ENCODE measurements around the gene KCNQ5. TPM values are rescaled to one million over a fixed set of nuclear protein-coding genes. Genes with fewer than 3 reads are reported as not detected.

The KCNQ5 gene
- total and polyA plus RNA-seq, 2 of the 8 experiments (the other 6 are each of a cell fraction or from before 2014, with no cell fraction given): 0.83 to 1.2 TPM

DNA sequence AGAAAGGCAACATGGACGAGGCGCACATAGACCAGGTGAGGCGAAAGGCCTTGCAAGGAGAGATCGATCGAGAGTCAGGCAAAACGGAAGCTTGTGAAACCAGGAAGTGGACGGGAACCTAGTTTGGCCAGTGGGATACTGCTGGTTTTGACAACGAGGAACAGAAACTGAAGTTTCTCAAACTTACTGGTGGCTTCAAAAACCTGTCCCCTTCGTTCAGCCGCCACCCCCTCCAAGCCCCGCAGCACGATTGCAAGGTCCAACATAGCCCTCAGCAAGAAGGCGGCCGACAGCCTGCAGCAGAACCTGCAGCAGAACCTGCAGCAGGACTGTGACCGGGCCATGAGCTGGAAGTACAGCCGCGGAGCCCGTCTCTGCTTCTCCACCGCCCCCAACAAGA is 365.4 kb downstream of the KCNQ5 start (continued):
- TF ChIP-seq, protein P1, sequence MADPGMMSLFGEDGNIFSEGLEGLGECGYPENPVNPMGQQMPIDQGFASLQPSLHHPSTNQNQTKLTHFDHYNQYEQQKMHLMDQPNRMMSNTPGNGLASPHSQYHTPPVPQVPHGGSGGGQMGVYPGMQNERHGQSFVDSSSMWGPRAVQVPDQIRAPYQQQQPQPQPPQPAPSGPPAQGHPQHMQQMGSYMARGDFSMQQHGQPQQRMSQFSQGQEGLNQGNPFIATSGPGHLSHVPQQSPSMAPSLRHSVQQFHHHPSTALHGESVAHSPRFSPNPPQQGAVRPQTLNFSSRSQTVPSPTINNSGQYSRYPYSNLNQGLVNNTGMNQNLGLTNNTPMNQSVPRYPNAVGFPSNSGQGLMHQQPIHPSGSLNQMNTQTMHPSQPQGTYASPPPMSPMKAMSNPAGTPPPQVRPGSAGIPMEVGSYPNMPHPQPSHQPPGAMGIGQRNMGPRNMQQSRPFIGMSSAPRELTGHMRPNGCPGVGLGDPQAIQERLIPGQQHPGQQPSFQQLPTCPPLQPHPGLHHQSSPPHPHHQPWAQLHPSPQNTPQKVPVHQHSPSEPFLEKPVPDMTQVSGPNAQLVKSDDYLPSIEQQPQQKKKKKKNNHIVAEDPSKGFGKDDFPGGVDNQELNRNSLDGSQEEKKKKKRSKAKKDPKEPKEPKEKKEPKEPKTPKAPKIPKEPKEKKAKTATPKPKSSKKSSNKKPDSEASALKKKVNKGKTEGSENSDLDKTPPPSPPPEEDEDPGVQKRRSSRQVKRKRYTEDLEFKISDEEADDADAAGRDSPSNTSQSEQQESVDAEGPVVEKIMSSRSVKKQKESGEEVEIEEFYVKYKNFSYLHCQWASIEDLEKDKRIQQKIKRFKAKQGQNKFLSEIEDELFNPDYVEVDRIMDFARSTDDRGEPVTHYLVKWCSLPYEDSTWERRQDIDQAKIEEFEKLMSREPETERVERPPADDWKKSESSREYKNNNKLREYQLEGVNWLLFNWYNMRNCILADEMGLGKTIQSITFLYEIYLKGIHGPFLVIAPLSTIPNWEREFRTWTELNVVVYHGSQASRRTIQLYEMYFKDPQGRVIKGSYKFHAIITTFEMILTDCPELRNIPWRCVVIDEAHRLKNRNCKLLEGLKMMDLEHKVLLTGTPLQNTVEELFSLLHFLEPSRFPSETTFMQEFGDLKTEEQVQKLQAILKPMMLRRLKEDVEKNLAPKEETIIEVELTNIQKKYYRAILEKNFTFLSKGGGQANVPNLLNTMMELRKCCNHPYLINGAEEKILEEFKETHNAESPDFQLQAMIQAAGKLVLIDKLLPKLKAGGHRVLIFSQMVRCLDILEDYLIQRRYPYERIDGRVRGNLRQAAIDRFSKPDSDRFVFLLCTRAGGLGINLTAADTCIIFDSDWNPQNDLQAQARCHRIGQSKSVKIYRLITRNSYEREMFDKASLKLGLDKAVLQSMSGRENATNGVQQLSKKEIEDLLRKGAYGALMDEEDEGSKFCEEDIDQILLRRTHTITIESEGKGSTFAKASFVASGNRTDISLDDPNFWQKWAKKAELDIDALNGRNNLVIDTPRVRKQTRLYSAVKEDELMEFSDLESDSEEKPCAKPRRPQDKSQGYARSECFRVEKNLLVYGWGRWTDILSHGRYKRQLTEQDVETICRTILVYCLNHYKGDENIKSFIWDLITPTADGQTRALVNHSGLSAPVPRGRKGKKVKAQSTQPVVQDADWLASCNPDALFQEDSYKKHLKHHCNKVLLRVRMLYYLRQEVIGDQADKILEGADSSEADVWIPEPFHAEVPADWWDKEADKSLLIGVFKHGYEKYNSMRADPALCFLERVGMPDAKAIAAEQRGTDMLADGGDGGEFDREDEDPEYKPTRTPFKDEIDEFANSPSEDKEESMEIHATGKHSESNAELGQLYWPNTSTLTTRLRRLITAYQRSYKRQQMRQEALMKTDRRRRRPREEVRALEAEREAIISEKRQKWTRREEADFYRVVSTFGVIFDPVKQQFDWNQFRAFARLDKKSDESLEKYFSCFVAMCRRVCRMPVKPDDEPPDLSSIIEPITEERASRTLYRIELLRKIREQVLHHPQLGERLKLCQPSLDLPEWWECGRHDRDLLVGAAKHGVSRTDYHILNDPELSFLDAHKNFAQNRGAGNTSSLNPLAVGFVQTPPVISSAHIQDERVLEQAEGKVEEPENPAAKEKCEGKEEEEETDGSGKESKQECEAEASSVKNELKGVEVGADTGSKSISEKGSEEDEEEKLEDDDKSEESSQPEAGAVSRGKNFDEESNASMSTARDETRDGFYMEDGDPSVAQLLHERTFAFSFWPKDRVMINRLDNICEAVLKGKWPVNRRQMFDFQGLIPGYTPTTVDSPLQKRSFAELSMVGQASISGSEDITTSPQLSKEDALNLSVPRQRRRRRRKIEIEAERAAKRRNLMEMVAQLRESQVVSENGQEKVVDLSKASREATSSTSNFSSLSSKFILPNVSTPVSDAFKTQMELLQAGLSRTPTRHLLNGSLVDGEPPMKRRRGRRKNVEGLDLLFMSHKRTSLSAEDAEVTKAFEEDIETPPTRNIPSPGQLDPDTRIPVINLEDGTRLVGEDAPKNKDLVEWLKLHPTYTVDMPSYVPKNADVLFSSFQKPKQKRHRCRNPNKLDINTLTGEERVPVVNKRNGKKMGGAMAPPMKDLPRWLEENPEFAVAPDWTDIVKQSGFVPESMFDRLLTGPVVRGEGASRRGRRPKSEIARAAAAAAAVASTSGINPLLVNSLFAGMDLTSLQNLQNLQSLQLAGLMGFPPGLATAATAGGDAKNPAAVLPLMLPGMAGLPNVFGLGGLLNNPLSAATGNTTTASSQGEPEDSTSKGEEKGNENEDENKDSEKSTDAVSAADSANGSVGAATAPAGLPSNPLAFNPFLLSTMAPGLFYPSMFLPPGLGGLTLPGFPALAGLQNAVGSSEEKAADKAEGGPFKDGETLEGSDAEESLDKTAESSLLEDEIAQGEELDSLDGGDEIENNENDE (IDR thresholded peaks at IDR 0.05; ENCODE audit: insufficient replicate concordance, low read length): no peak

Data from H1 (cell line).